Heart left ventricle (tissue), 13 donors: ENCODE measurements around the gene GPR78.

Experiments
- CTCF ChIP-seq, 12 donors: fragments of 200-600 bp; sonication (generic) in 4 of 12; IDR thresholded peaks; one replicate each; pipeline versions ENCODE4 v1.5.0 to v1.8.0; 2018 to 2022; ENCODE audit warnings: antibody characterized with exemption in 12 of 12, mild to moderate bottlenecking in 5 of 12
- POLR2A ChIP-seq, 2 donors: fragments of 450-650 bp; IDR thresholded peaks; one replicate each; pipeline ENCODE4 v1.6.1; 2017; ENCODE audit warnings: antibody characterized with exemption in 2 of 2, mild to moderate bottlenecking in 2 of 2, moderate library complexity in 2 of 2
- donor health status: ischemic (EF 13 %, LVEDD 7.1; RV severe dilation, severe dysfunction).
- donor health status: DM: no; HTN: yes; CAD: no.
- donor health status: DM: no; HTN: no; CAD: no.
- donor health status: ischemic (EF 25% LVEDD 6.9; RV normal size, moderate dysfunction).
- donor health status: ischemic (EF 25% LVEDD 5.7; RV mildly dilated, moderate dysfunction).
- donor health status: ischemic (EF 35%, LVEDD 5.7; RV mildly dilated, moderate dysfunction).
- donor health status: nonischemic (EF 11% LVEDD 7.7; RV severe dilation, severe dysfunction).
- donor health status: DM: yes; HTN: yes; CAD: no.
- donor health status: PGD.
- donor health status: ischemic (EF 29% LVEDD 5.4; RV normal size, mild dysfunction).
- donor health status: nonischemic (EF 23%, LVEDD 6.1; RV moderate dilation, normal function).

- TF ChIP-seq CTCF (IDR thresholded peaks at IDR 0.05): no peak
- TF ChIP-seq POLR2A (IDR thresholded peaks at IDR 0.05): no peak
These were observed 17.6 kb downstream of the GPR78 start for GRCh38 chr4:8597791-8598190.
